ENCODE data around the gene PLA2G3. TPM values are rescaled to one million over a fixed set of nuclear protein-coding genes. Genes with fewer than 3 reads are reported as not detected.

The PLA2G3 gene
- total RNA-seq, 1 experiment from 2014 or later: 21.5 TPM

GRCh38 chr22:31094021-31094551 lies 46.2 kb downstream of the PLA2G3 start:
- DNase-seq (ENCODE audit: low spot score): no peak
- Histone ChIP-seq H3K36me3 (ENCODE audit: insufficient read depth, low read length, poor library complexity, severe bottlenecking) (peaks cover 3% of the 10 kb centered on the region), H3K4me3 (ENCODE audit: low read depth, low read length, poor library complexity, severe bottlenecking) (no peak overlapping the region), H3K4me1 (ENCODE audit: insufficient read depth, low read length, poor library complexity, severe bottlenecking) (no peaks in the 10 kb centered on the region), H3K27ac (ENCODE audit: low read depth, low read length, poor library complexity, severe bottlenecking) (no peak overlapping the region), H3K27me3 (replicated peaks; ENCODE audit: insufficient read depth, low read depth, low read length, poor library complexity) (no peaks in the 10 kb centered on the region), H3K9me3 (ENCODE audit: low read depth, low read length, poor library complexity, severe bottlenecking) (no peaks in the 10 kb centered on the region)
- ChIA-PET CTCF (no interaction called here), POLR2A (ENCODE audit: low non-redundant PET) (no interaction called here)
- intact Hi-C loops (cut with micrococcal nuclease; ENCODE audit: unreplicated experiment): no loop called here
- no peak for TF ChIP-seq EZH2 (IDR thresholded peaks at IDR 0.05; ENCODE audit: borderline replicate concordance, low read depth, low read length, poor library complexity, severe bottlenecking)
- no peak for TF ChIP-seq CTCF (conservative IDR thresholded peaks at IDR 0.05; ENCODE audit: low read depth, low read length)
- no TSS peak for BruUV-seq (replicated peaks)

- CTCF ChIA-PET: no interaction called here
- no peak for TF ChIP-seq EZH2 (IDR thresholded peaks at IDR 0.05; ENCODE audit: borderline replicate concordance, low read depth, low read length, poor library complexity, severe bottlenecking)
- no peak for TF ChIP-seq CTCF (conservative IDR thresholded peaks at IDR 0.05; ENCODE audit: low read depth, low read length)
- POLR2A ChIA-PET (ENCODE audit: low non-redundant PET): no interaction called here
These were observed 47.0 kb downstream of the PLA2G3 start for GRCh38 chr22:31093086-31093850.

GRCh38 chr22:31092161-31092560 lies 48.1 kb downstream of the PLA2G3 start:
- no peak for DNase-seq (ENCODE audit: low spot score)
- POLR2A ChIA-PET (ENCODE audit: low non-redundant PET): interaction anchor here (0.6 kb wide), 1 partner anchor 132 kb away, joined by 3 read pairs; no protein-coding TSS in a partner anchor

More at GRCh38 chr22:31093086-31093850, 47.0 kb downstream of the PLA2G3 start:
- Histone ChIP-seq H3K4me3 (ENCODE audit: low read depth, low read length, poor library complexity, severe bottlenecking) (no peak overlapping the region), H3K36me3 (ENCODE audit: insufficient read depth, low read length, poor library complexity, severe bottlenecking) (peaks cover 6% of the 10 kb centered on the region), H3K4me1 (ENCODE audit: insufficient read depth, low read length, poor library complexity, severe bottlenecking) (no peaks in the 10 kb centered on the region), H3K27me3 (replicated peaks; ENCODE audit: insufficient read depth, low read depth, low read length, poor library complexity) (no peaks in the 10 kb centered on the region), H3K27ac (ENCODE audit: low read depth, low read length, poor library complexity, severe bottlenecking) (no peak overlapping the region), H3K9me3 (ENCODE audit: low read depth, low read length, poor library complexity, severe bottlenecking) (no peaks in the 10 kb centered on the region)
- intact Hi-C loops (cut with micrococcal nuclease; ENCODE audit: unreplicated experiment): no loop called here
- BruUV-seq (replicated peaks): no TSS peak
- DNase-seq (ENCODE audit: low spot score): no peak

More at GRCh38 chr22:31092161-31092560, 48.1 kb downstream of the PLA2G3 start:
- TF ChIP-seq CTCF (conservative IDR thresholded peaks at IDR 0.05; ENCODE audit: low read depth, low read length) (no peak), EZH2 (IDR thresholded peaks at IDR 0.05; ENCODE audit: borderline replicate concordance, low read depth, low read length, poor library complexity, severe bottlenecking) (no peak)
- intact Hi-C loops (cut with micrococcal nuclease; ENCODE audit: unreplicated experiment): no loop called here
- Histone ChIP-seq H3K27ac (ENCODE audit: low read depth, low read length, poor library complexity, severe bottlenecking) (no peak overlapping the region), H3K9me3 (ENCODE audit: low read depth, low read length, poor library complexity, severe bottlenecking) (no peaks in the 10 kb centered on the region), H3K4me3 (ENCODE audit: low read depth, low read length, poor library complexity, severe bottlenecking) (no peak overlapping the region), H3K27me3 (replicated peaks; ENCODE audit: insufficient read depth, low read depth, low read length, poor library complexity) (no peaks in the 10 kb centered on the region), H3K36me3 (ENCODE audit: insufficient read depth, low read length, poor library complexity, severe bottlenecking) (peaks cover 6% of the 10 kb centered on the region), H3K4me1 (ENCODE audit: insufficient read depth, low read length, poor library complexity, severe bottlenecking) (no peaks in the 10 kb centered on the region)
- CTCF ChIA-PET: no interaction called here
- no TSS peak for BruUV-seq (replicated peaks)
